ENCODE data around the gene SYT9. TPM values are rescaled to one million over a fixed set of nuclear protein-coding genes. Genes with fewer than 3 reads are reported as not detected.

SYT9 gene
- total and polyA plus RNA-seq, 4 donors = 0.05 to 5.4 (median 2.6) TPM

DNA sequence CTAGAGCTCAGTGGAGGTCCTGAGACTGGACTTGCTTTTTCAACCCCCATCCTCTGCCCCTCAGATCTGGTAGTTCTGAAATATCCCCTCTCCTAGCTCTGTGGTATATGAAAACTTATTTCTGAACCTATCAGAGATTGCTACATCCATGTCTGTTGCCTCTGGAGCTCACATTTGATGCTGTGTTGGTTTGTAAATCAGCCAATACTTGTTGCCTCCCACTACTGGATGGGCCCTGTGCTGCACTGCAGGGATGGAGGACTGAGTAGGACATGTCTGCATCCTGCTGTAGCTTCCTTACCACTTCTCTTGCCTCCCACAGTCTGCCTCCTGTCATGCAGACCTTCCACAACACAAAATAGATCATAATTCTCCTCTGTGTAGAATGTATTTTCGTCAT, 238.8 kb downstream of the SYT9 start:
- H3K27ac ChIP-seq (ENCODE audit: low read depth in 1 of 2, low read length in 2 of 2) = no peak overlapping the region
- no peak for TF ChIP-seq RXRA (IDR thresholded peaks at IDR 0.05)
- TF ChIP-seq, protein P1, sequence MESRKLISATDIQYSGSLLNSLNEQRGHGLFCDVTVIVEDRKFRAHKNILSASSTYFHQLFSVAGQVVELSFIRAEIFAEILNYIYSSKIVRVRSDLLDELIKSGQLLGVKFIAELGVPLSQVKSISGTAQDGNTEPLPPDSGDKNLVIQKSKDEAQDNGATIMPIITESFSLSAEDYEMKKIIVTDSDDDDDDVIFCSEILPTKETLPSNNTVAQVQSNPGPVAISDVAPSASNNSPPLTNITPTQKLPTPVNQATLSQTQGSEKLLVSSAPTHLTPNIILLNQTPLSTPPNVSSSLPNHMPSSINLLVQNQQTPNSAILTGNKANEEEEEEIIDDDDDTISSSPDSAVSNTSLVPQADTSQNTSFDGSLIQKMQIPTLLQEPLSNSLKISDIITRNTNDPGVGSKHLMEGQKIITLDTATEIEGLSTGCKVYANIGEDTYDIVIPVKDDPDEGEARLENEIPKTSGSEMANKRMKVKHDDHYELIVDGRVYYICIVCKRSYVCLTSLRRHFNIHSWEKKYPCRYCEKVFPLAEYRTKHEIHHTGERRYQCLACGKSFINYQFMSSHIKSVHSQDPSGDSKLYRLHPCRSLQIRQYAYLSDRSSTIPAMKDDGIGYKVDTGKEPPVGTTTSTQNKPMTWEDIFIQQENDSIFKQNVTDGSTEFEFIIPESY (IDR thresholded peaks at IDR 0.05) = no peak
- TF ChIP-seq NR2F2 (IDR thresholded peaks at IDR 0.05) = no peak
- TF ChIP-seq TAF1 (conservative IDR thresholded peaks at IDR 0.05) = no peak
- TF ChIP-seq RAD21 (IDR thresholded peaks at IDR 0.05) = no peak
- TF ChIP-seq JUND (IDR thresholded peaks at IDR 0.05) = no peak
- no peak for TF ChIP-seq SP1 (IDR thresholded peaks at IDR 0.05)
- no peak for TF ChIP-seq FOXA1 (IDR thresholded peaks at IDR 0.05)
- TF ChIP-seq, protein P2, sequence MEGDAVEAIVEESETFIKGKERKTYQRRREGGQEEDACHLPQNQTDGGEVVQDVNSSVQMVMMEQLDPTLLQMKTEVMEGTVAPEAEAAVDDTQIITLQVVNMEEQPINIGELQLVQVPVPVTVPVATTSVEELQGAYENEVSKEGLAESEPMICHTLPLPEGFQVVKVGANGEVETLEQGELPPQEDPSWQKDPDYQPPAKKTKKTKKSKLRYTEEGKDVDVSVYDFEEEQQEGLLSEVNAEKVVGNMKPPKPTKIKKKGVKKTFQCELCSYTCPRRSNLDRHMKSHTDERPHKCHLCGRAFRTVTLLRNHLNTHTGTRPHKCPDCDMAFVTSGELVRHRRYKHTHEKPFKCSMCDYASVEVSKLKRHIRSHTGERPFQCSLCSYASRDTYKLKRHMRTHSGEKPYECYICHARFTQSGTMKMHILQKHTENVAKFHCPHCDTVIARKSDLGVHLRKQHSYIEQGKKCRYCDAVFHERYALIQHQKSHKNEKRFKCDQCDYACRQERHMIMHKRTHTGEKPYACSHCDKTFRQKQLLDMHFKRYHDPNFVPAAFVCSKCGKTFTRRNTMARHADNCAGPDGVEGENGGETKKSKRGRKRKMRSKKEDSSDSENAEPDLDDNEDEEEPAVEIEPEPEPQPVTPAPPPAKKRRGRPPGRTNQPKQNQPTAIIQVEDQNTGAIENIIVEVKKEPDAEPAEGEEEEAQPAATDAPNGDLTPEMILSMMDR (IDR thresholded peaks at IDR 0.05; ENCODE audit: low read depth, low read length, missing input control) = no peak
- TF ChIP-seq HNF4A (conservative IDR thresholded peaks at IDR 0.05) = no peak
- TF ChIP-seq FOXA2 (IDR thresholded peaks at IDR 0.05) = no peak
- no peak for TF ChIP-seq YY1 (IDR thresholded peaks at IDR 0.05)
- TF ChIP-seq, protein P3, sequence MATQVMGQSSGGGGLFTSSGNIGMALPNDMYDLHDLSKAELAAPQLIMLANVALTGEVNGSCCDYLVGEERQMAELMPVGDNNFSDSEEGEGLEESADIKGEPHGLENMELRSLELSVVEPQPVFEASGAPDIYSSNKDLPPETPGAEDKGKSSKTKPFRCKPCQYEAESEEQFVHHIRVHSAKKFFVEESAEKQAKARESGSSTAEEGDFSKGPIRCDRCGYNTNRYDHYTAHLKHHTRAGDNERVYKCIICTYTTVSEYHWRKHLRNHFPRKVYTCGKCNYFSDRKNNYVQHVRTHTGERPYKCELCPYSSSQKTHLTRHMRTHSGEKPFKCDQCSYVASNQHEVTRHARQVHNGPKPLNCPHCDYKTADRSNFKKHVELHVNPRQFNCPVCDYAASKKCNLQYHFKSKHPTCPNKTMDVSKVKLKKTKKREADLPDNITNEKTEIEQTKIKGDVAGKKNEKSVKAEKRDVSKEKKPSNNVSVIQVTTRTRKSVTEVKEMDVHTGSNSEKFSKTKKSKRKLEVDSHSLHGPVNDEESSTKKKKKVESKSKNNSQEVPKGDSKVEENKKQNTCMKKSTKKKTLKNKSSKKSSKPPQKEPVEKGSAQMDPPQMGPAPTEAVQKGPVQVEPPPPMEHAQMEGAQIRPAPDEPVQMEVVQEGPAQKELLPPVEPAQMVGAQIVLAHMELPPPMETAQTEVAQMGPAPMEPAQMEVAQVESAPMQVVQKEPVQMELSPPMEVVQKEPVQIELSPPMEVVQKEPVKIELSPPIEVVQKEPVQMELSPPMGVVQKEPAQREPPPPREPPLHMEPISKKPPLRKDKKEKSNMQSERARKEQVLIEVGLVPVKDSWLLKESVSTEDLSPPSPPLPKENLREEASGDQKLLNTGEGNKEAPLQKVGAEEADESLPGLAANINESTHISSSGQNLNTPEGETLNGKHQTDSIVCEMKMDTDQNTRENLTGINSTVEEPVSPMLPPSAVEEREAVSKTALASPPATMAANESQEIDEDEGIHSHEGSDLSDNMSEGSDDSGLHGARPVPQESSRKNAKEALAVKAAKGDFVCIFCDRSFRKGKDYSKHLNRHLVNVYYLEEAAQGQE (IDR thresholded peaks at IDR 0.05) = no peak
- no peak for TF ChIP-seq GABPA (IDR thresholded peaks at IDR 0.05 in 1 of 2, conservative IDR thresholded peaks at IDR 0.05 in 1 of 2)
- TF ChIP-seq, protein P4, sequence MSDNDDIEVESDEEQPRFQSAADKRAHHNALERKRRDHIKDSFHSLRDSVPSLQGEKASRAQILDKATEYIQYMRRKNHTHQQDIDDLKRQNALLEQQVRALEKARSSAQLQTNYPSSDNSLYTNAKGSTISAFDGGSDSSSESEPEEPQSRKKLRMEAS (IDR thresholded peaks at IDR 0.05) = no peak
- TF ChIP-seq, protein P5, sequence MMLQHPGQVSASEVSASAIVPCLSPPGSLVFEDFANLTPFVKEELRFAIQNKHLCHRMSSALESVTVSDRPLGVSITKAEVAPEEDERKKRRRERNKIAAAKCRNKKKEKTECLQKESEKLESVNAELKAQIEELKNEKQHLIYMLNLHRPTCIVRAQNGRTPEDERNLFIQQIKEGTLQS (IDR thresholded peaks at IDR 0.05) = no peak
- no peak for TF ChIP-seq HNF4G (IDR thresholded peaks at IDR 0.05)
- no peaks in the 10 kb centered on the region for H3K9me3 ChIP-seq (ENCODE audit: control insufficient read depth in 4 of 4, low read length in 3 of 4)
- WGBS = 85% methylated on average over 1 of the region's 1 CpG
- no peak overlapping the region for H3K4me3 ChIP-seq (ENCODE audit: low read depth in 1 of 3, low read length in 3 of 3)
- H3K27me3 ChIP-seq (ENCODE audit: control insufficient read depth in 4 of 4, insufficient read depth in 4 of 4, low read length in 3 of 4) = no peaks in the 10 kb centered on the region
- peaks cover 0 to 2% (median 0%) of the 10 kb centered on the region in 4 donors for H3K36me3 ChIP-seq (ENCODE audit: control insufficient read depth in 4 of 4, insufficient read depth in 3 of 4, low read depth in 1 of 4, low read length in 3 of 4)
- no peak overlapping the region for H3K9ac ChIP-seq (ENCODE audit: low read depth in 1 of 2, low read length in 2 of 2)
- no peak for DNase-seq (ENCODE audit: low spot score)
- H3K4me1 ChIP-seq (ENCODE audit: control insufficient read depth in 4 of 4, insufficient read depth in 4 of 4, low read length in 3 of 4) = peaks cover 0 to 5% (median 2%) of the 10 kb centered on the region in 4 donors

DNA sequence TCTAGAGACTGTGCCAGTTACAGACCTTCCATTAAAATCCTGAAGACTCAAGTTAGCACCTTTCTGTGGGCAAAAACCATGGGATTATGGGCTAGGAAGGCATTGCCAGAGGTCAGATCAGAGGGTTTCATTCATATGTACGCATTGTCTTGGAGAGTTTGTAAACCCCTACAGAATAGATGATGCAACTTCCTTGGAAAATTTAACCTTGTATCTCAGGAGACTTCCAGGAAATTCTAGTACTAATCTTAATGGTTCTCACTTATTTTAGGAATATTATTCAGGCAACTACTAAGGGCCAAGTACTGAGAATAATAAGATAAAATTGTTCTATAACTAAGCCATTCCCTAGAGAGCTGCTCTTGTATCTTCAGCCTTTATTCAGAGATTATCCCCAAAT, 240.5 kb downstream of the SYT9 start:
- 80% methylated on average over 1 of the region's 1 CpG for WGBS
- H3K9ac ChIP-seq (ENCODE audit: low read depth in 1 of 2, low read length in 2 of 2) = no peak overlapping the region

More for the DNA sequence above, 240.5 kb downstream of the SYT9 start:
- Histone ChIP-seq H3K9me3 (ENCODE audit: control insufficient read depth in 4 of 4, low read length in 3 of 4) (no peaks in the 10 kb centered on the region), H3K4me3 (ENCODE audit: low read depth in 1 of 3, low read length in 3 of 3) (no peak overlapping the region), H3K27ac (ENCODE audit: low read depth in 1 of 2, low read length in 2 of 2) (no peak overlapping the region), H3K4me1 (ENCODE audit: control insufficient read depth in 4 of 4, insufficient read depth in 4 of 4, low read length in 3 of 4) (no peaks in the 10 kb centered on the region), H3K27me3 (ENCODE audit: control insufficient read depth in 4 of 4, insufficient read depth in 4 of 4, low read length in 3 of 4) (no peaks in the 10 kb centered on the region), H3K36me3 (ENCODE audit: control insufficient read depth in 4 of 4, insufficient read depth in 3 of 4, low read depth in 1 of 4, low read length in 3 of 4) (peaks cover 0 to 4% (median 0%) of the 10 kb centered on the region in 4 donors)
- TF ChIP-seq FOXA2 (IDR thresholded peaks at IDR 0.05) = no peak
- no peak for TF ChIP-seq HNF4G (IDR thresholded peaks at IDR 0.05)
- no peak for TF ChIP-seq EGR1 (IDR thresholded peaks at IDR 0.05; ENCODE audit: low read depth in 2 of 2)
- no peak for DNase-seq (ENCODE audit: low spot score)

Data from liver (tissue), 9 donors.